ENCODE results near the gene ARHGEF10L. TPM values are rescaled to one million over a fixed set of nuclear protein-coding genes. Genes with fewer than 3 reads are reported as not detected.

ARHGEF10L gene
- total RNA-seq, 1 donor from 2014 or later: 20.3 TPM

DNA sequence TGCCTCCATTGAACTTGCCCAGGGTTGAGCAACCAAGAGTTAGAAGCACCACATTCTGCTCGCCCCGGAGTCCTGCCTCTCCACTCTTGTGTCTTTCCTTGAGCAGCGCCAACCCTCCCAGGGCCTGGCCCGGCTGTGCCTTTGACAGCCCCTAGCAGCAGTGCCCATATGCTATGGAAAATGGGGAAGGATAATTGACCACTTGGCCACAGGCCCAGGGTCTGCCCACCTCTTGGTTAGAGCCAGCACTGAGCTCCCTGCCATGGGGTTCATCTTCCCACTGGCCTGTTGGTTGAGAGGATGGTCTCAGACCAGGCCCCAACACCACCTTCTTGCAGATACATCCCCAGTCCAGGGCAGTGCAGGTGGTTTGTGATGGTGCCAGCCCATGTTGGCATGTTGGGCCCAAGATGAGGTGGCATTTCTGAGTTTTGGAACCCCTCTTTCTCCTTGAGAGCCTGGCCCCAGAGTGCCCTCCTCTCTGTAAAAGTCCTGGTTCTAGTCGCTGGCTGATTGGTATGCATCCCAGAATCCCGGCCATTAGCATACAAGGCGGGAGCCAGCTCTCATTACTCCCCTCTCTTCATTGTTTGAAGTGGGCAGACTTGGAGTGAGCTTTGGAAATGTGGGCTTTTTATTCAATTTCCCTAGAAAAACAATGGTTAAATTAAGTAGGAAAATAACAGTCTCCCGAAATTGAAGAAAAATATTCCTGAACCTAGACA is 7.6 kb downstream of the ARHGEF10L start:
- H3K4me1 ChIP-seq: peaks cover 35% of the 10 kb centered on the region
- peaks cover 62% of the 10 kb centered on the region for H3K4me1 Mint-ChIP-seq
- H3K4me3 Mint-ChIP-seq: peak overlapping the region; percentile 18

GRCh38 chr1:17549384-17549783 is 9.9 kb downstream of the ARHGEF10L start:
- Histone ChIP-seq H3K27ac (no peak overlapping the region), H3K27me3 (no peaks in the 10 kb centered on the region), H3K9ac (no peak overlapping the region), H3K4me1 (peaks cover 35% of the 10 kb centered on the region), H3K36me3 (no peaks in the 10 kb centered on the region), H3K4me2 (no peak overlapping the region), H4K20me1 (ENCODE audit: low read depth) (peaks cover 68% of the 10 kb centered on the region), H2AFZ (replicated peaks) (no peak overlapping the region), H3F3A (ENCODE audit: low read depth) (peaks cover 16% of the 10 kb centered on the region), H3K9me3 (ENCODE audit: low read depth) (no peaks in the 10 kb centered on the region), H3K79me2 (ENCODE audit: low read depth) (peaks cover 80% of the 10 kb centered on the region), H3K4me3 (no peak overlapping the region)
- DNase-seq (ENCODE audit: low spot score): no peak
- TF ChIP-seq EZH2 (IDR thresholded peaks at IDR 0.05) (no peak), EZH2phosphoT487 (IDR thresholded peaks at IDR 0.05) (no peak)
- TF ChIP-seq, protein P1, sequence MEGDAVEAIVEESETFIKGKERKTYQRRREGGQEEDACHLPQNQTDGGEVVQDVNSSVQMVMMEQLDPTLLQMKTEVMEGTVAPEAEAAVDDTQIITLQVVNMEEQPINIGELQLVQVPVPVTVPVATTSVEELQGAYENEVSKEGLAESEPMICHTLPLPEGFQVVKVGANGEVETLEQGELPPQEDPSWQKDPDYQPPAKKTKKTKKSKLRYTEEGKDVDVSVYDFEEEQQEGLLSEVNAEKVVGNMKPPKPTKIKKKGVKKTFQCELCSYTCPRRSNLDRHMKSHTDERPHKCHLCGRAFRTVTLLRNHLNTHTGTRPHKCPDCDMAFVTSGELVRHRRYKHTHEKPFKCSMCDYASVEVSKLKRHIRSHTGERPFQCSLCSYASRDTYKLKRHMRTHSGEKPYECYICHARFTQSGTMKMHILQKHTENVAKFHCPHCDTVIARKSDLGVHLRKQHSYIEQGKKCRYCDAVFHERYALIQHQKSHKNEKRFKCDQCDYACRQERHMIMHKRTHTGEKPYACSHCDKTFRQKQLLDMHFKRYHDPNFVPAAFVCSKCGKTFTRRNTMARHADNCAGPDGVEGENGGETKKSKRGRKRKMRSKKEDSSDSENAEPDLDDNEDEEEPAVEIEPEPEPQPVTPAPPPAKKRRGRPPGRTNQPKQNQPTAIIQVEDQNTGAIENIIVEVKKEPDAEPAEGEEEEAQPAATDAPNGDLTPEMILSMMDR (IDR thresholded peaks at IDR 0.05): no peak
- Mint-ChIP-seq H3K27me3 (ENCODE audit: insufficient read depth, low read depth) (peaks cover 10% of the 10 kb centered on the region), H3K27ac (no peak overlapping the region), H3K4me3 (no peak overlapping the region), H3K4me1 (peaks cover 68% of the 10 kb centered on the region), H3K9me3 (no peaks in the 10 kb centered on the region), H3K36me3 (peaks cover 6% of the 10 kb centered on the region)

More for the DNA sequence above, 7.6 kb downstream of the ARHGEF10L start:
- H3K27ac Mint-ChIP-seq: peak overlapping the region; percentile 13
- H3K27ac ChIP-seq: peak overlapping the region; percentile 22
- peaks cover 59% of the 10 kb centered on the region for H4K20me1 ChIP-seq (ENCODE audit: low read depth)
- TF ChIP-seq EZH2phosphoT487 (IDR thresholded peaks at IDR 0.05): no peak
- TF ChIP-seq, protein P1 (IDR thresholded peaks at IDR 0.05): no peak
- no peak for TF ChIP-seq EZH2 (IDR thresholded peaks at IDR 0.05)
- H3K36me3 Mint-ChIP-seq: peaks cover 6% of the 10 kb centered on the region
- no peaks in the 10 kb centered on the region for H3K9me3 Mint-ChIP-seq
- no peaks in the 10 kb centered on the region for H3K27me3 ChIP-seq
- no peaks in the 10 kb centered on the region for H3K9me3 ChIP-seq (ENCODE audit: low read depth)
- no peak overlapping the region for H3K4me3 ChIP-seq
- DNase-seq (ENCODE audit: low spot score): peak; percentile 67
- H2AFZ ChIP-seq (replicated peaks): no peak overlapping the region
- no peak overlapping the region for H3K9ac ChIP-seq
- H3F3A ChIP-seq (ENCODE audit: low read depth): peaks cover 16% of the 10 kb centered on the region
- peak overlapping the region; percentile 55 for H3K4me2 ChIP-seq
- peaks cover 91% of the 10 kb centered on the region for H3K79me2 ChIP-seq (ENCODE audit: low read depth)
- no peaks in the 10 kb centered on the region for H3K36me3 ChIP-seq
- H3K27me3 Mint-ChIP-seq (ENCODE audit: insufficient read depth, low read depth): peaks cover 10% of the 10 kb centered on the region

DNA sequence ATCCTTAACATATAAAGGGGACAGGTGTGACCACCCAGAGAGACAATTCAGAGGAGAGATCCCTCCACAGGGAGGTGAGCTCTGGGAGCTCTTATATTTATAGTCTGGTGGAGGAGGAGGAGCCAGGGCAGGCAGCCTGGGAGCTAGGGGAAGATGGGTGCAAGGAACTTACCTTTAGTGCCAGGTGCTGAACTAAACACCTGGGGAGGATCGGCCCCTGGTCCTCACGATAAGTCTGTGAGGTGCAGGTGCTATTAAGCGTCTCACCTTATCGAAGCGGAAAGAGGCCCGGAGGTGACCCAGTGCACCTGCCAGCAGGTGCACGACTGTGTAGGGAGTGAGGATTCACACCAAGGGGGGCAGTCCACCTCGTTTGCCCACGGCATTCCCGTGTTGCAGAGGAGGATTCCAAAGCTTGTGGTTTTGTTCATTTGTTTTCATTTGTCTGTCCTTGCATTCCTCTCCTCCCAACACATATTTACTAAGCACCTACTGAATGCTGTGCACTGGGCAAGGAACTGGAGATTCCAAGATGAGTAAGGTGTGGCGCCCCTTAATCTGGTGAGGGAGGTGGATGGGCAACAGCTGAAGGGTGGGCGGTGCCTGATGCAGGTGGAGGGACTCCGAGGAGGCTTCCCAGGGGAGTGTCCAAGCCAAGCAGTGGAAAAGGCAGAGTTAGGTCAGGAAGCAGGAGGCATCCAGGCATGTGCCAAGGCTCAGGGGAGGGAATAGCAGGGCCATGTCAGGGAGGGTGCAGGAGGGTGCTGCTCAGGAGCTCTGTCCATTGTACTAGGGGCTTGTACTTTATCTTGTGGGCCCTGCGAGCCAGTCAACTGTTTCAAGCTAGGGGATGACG is 11.5 kb downstream of the ARHGEF10L start:
- Histone ChIP-seq H3K9ac (no peak overlapping the region), H2AFZ (replicated peaks) (no peak overlapping the region), H4K20me1 (ENCODE audit: low read depth) (peaks cover 79% of the 10 kb centered on the region), H3K4me2 (peak overlapping the region; percentile 25), H3K9me3 (ENCODE audit: low read depth) (no peaks in the 10 kb centered on the region), H3K36me3 (no peaks in the 10 kb centered on the region), H3F3A (ENCODE audit: low read depth) (peaks cover 16% of the 10 kb centered on the region), H3K27me3 (no peaks in the 10 kb centered on the region), H3K27ac (no peak overlapping the region), H3K4me1 (peaks cover 35% of the 10 kb centered on the region), H3K79me2 (ENCODE audit: low read depth) (peaks cover 75% of the 10 kb centered on the region), H3K4me3 (no peak overlapping the region)
- TF ChIP-seq EZH2phosphoT487 (IDR thresholded peaks at IDR 0.05) (no peak), EZH2 (IDR thresholded peaks at IDR 0.05) (no peak)
- TF ChIP-seq, protein P1 (IDR thresholded peaks at IDR 0.05): no peak
- Mint-ChIP-seq H3K4me3 (peak overlapping the region; percentile 67), H3K9me3 (no peaks in the 10 kb centered on the region), H3K4me1 (peaks cover 58% of the 10 kb centered on the region), H3K27me3 (ENCODE audit: insufficient read depth, low read depth) (peaks cover 10% of the 10 kb centered on the region), H3K36me3 (peaks cover 4% of the 10 kb centered on the region), H3K27ac (peak overlapping the region; percentile 60)
- DNase-seq (ENCODE audit: low spot score): no peak

Measured in neural progenitor cell (in vitro differentiated cells).